ENCODE measurements around the gene CHL1. TPM values are rescaled to one million over a fixed set of nuclear protein-coding genes. Genes with fewer than 3 reads are reported as not detected.

The CHL1 gene
- total RNA-seq, 1 donor from 2014 or later = 1.4 TPM

GRCh38 chr3:458653-459310 is 262.2 kb downstream of the CHL1 start:
- Mint-ChIP-seq H3K4me1 (ENCODE audit: unreplicated experiment) (peaks cover 11% of the 10 kb centered on the region), H3K36me3 (no peaks in the 10 kb centered on the region), H3K4me3 (no peak overlapping the region), H3K9me3 (no peaks in the 10 kb centered on the region), H3K27me3 (peaks cover 3% of the 10 kb centered on the region), H3K27ac (no peak overlapping the region)
- DNase-seq (ENCODE audit: extremely low spot score, unreplicated experiment) = no peak
- TF ChIP-seq CTCF (conservative IDR thresholded peaks at IDR 0.05) = no peak
